K562 (cell line): ENCODE results near the gene TTBK2. TPM values are rescaled to one million over a fixed set of nuclear protein-coding genes. Genes with fewer than 3 reads are reported as not detected.
A peak's percentile ranks its signal among the peaks of the same experiment; 100 is the strongest.

Experiments used
- ARID4B ChIP-seq: sonication (generic); formaldehyde crosslinking; IDR thresholded peaks from 2 replicates; pipeline ENCODE4 v1.8.0; 2022; ENCODE audit warnings: mild to moderate bottlenecking, missing genetic modification reagents
- CGGBP1 ChIP-seq: fragments of 250-450 bp; sonication (Bioruptor Pico); IDR thresholded peaks from 2 replicates; pipeline ENCODE4 v1.9.0; 2021; ENCODE audit warnings: mild to moderate bottlenecking
- EP300 ChIP-seq: IDR thresholded peaks from 2 replicates; pipeline ENCODE4 v1.6.1; 2012; ENCODE audit warnings: low read length, improper control_type of control experiment
- FOS ChIP-seq: IDR thresholded peaks from 3 replicates; pipeline ENCODE4 v1.6.1; 2011; ENCODE audit not compliant: insufficient read length; ENCODE audit errors: extremely low read depth
- KLF10 ChIP-seq: fragments of 250-450 bp; sonication (Bioruptor Pico); IDR thresholded peaks from 2 replicates; pipeline ENCODE4 v1.6.1; 2021; ENCODE audit warnings: matching md5 sums
- MAFF ChIP-seq: IDR thresholded peaks from 2 replicates; pipeline ENCODE4 v1.6.1; 2012; ENCODE audit warnings: low read length, improper control_type of control experiment
- MEIS2 ChIP-seq: fragments of 450-650 bp; IDR thresholded peaks from 2 replicates; pipeline ENCODE4 v1.6.1; 2014; ENCODE audit warnings: mild to moderate bottlenecking; ENCODE audit not compliant: partially characterized antibody
- MITF ChIP-seq: IDR thresholded peaks from 2 replicates; pipeline ENCODE4 v1.6.1; 2014; ENCODE audit warnings: antibody characterized with exemption
- MLX ChIP-seq, 2 experiments: fragments of 450-650 bp in 1 of 2; sonication (generic) in 1 of 2; formaldehyde crosslinking; conservative IDR thresholded peaks; 2 replicates each; pipeline versions ENCODE4 v1.4.0 to v1.8.1; 2020 to 2022; ENCODE audit warnings: mild to moderate bottlenecking in 1 of 2, missing genetic modification reagents in 1 of 2
- MTF1 ChIP-seq: fragments of 250-450 bp; sonication (Bioruptor Pico); IDR thresholded peaks from 2 replicates; pipeline ENCODE4 v1.9.0; 2021; ENCODE audit warnings: moderate library complexity, mild to moderate bottlenecking, inconsistent platforms, borderline replicate concordance
- MYBL2 ChIP-seq, 2 experiments: fragments of 450-650 bp in 1 of 2; sonication (generic) in 1 of 2; formaldehyde crosslinking in 1 of 2; IDR thresholded peaks; 2 replicates each; pipeline versions ENCODE4 v1.6.1 to v1.8.1; 2017 to 2022; ENCODE audit warnings: borderline replicate concordance in 1 of 2, inconsistent platforms in 1 of 2, low read depth in 1 of 2, mild to moderate bottlenecking in 1 of 2, missing genetic modification reagents in 1 of 2, moderate library complexity in 1 of 2
- NELFE ChIP-seq: IDR thresholded peaks from 2 replicates; pipeline ENCODE4 v1.6.1; 2011; ENCODE audit warnings: mild to moderate bottlenecking; ENCODE audit not compliant: insufficient read depth, insufficient read length
- PCBP1 ChIP-seq: fragments of 200-400 bp; formaldehyde crosslinking; IDR thresholded peaks from 2 replicates; pipeline ENCODE4 v1.6.1; 2018; ENCODE audit warnings: mild to moderate bottlenecking, low read depth, low read length; ENCODE audit not compliant: poor library complexity, severe bottlenecking
- PHF8 ChIP-seq: fragments of 200-600 bp; sonication (generic); IDR thresholded peaks from 2 replicates; pipeline ENCODE4 v1.6.1; 2012; ENCODE audit warnings: mixed run types, mild to moderate bottlenecking, inconsistent platforms, low read length, moderate library complexity, borderline replicate concordance
- TEAD4 ChIP-seq, 2 experiments: sonication (generic) in 1 of 2; formaldehyde crosslinking in 1 of 2; IDR thresholded peaks; 2 replicates each; pipeline versions ENCODE4 v1.6.1 to v1.8.0; 2012 to 2022; ENCODE audit warnings: borderline replicate concordance in 1 of 2, inconsistent platforms in 1 of 2, low read length in 1 of 2, mild to moderate bottlenecking in 1 of 2, missing genetic modification reagents in 1 of 2
- ZBTB12 ChIP-seq: fragments of 250-450 bp; sonication (Bioruptor Pico); IDR thresholded peaks from 2 replicates; pipeline ENCODE4 v1.4.0; 2020
- ZFX ChIP-seq: sonication (generic); formaldehyde crosslinking; IDR thresholded peaks from 2 replicates; pipeline ENCODE4 v1.8.0; 2022; ENCODE audit warnings: mild to moderate bottlenecking, missing genetic modification reagents, moderate library complexity
- ZZZ3 ChIP-seq: fragments of 450-650 bp; IDR thresholded peaks from 2 replicates; pipeline ENCODE4 v1.6.1; 2016; ENCODE audit warnings: antibody characterized with exemption, mild to moderate bottlenecking, moderate library complexity
- polyA plus RNA-seq, 8 experiments: library from polyadenylated mRNA; depleted of rRNA in 4 of 8; stranded (reverse) in 5 of 8; unstranded in 3 of 8; fragments of >200 nt; fragmentation: Nextera tagmentation in 2 of 8; fragmentation: Illumina TruSeq in 1 of 8; extraction: Ambion mirVana in 2 of 8; extraction: Trizol in 1 of 8; gene quantifications; 2 replicates each; pipeline versions ENCODE4 v1.2.1 to v1.2.3, GENCODE V29; 2011 to 2014; ENCODE audit warnings: inconsistent platforms in 1 of 8, missing spikeins in 1 of 8
- total RNA-seq, 7 experiments: library from RNA; depleted of rRNA in 6 of 7; stranded (reverse); fragments of >200 nt in 6 of 7; fragmentation: Illumina TruSeq in 2 of 7; extraction: Trizol in 2 of 7; gene quantifications; 2 replicates each; pipeline versions ENCODE4 v1.2.1 to v1.2.3, GENCODE V29; 2011 to 2021; ENCODE audit warnings: low replicate concordance in 1 of 7

The TTBK2 gene
- total and polyA plus RNA-seq, 9 of the 15 experiments (the other 6 are each of a cell fraction or from before 2014, with no cell fraction given), result 0.89 to 8.0 (median 4.8) TPM

GRCh38 chr15:42920519-42921341 is at the start of gene TTBK2 (continued):
- TF ChIP-seq MITF (no peak), ARID4B (CRISPR knock-in tag) (0 out of 2 replicates have a peak, but pooled peaks have one; percentile 36), MAFF (no peak), PCBP1 (peak; percentile 82), PHF8 (peak; percentile 59; the same call in 1 of the 2 replicates), CGGBP1 (CRISPR knock-in tag) (peak; percentile 54; the same call in 1 of the 2 replicates), MYBL2 (IDR thresholded peaks at IDR 0.05; ENCODE audit: low read depth) (no peak), MYBL2 (CRISPR knock-in tag; IDR thresholded peaks at IDR 0.05; ENCODE audit: borderline replicate concordance) (no peak), KLF10 (CRISPR knock-in tag) (no peak), NELFE (no peak), TEAD4 (IDR thresholded peaks at IDR 0.05; ENCODE audit: low read length) (no peak), TEAD4 (CRISPR knock-in tag; IDR thresholded peaks at IDR 0.05; ENCODE audit: borderline replicate concordance) (no peak), EP300 (peak; percentile 33; the same call in 1 of the 2 replicates), ZZZ3 (no peak), ZBTB12 (CRISPR knock-in tag) (peak; percentile 56), MTF1 (CRISPR knock-in tag) (no peak), ZFX (CRISPR knock-in tag) (peak; percentile 55), MLX (CRISPR knock-in tag; conservative IDR thresholded peaks at IDR 0.05) (no peak), MEIS2 (peak; percentile 81), FOS (peak; percentile 100)
